GM12878 (cell line): ENCODE data around the gene WASF2. TPM values are rescaled to one million over a fixed set of nuclear protein-coding genes. Genes with fewer than 3 reads are reported as not detected.
A peak's percentile ranks its signal among the peaks of the same experiment; 100 is the strongest.

Source experiments
- ATAC-seq: fragments of 200-7000 bp; cut with Tn5 transposase; 3 replicates; pipeline ENCODE4 v1.9.1; 2020; ENCODE audit warnings: mild to moderate bottlenecking, moderate library complexity
- BruUV-seq: library from RNA; stranded (reverse); fragments of 400-500 nt; replicated peaks from 2 replicates; lab custom pipeline; 2021; lab: Mats Ljungman, UMichigan
- CTCF ChIA-PET: fragments of 300-600 bp; sonication (Branson Sonifier 250); formaldehyde crosslinking; extraction: SDS; loops from one replicate; lab custom pipeline; 2021; ENCODE audit warnings: inconsistent platforms; lab: Yijun Ruan, JAX
- POLR2A ChIA-PET: fragments of 350-600 bp; formaldehyde crosslinking; extraction: SDS; loops from one replicate; lab custom pipeline; 2021; ENCODE audit warnings: inconsistent platforms; lab: Charles Lee
- RAD21 ChIA-PET: fragments of 300-600 bp; sonication (Branson Sonifier 250); formaldehyde crosslinking; loops from one replicate; lab custom pipeline; 2023; ENCODE audit warnings: antibody characterized with exemption; ENCODE audit not compliant: unreplicated experiment; lab: Charles Lee
- SMC1A ChIA-PET: fragments of 300-600 bp; sonication (Branson Sonifier 250); formaldehyde crosslinking; loops from one replicate; lab custom pipeline; 2023; ENCODE audit not compliant: unreplicated experiment, uncharacterized antibody; lab: Charles Lee
- DNase-seq: peaks from one replicate; pipeline ENCODE4 v3.0.0-alpha.2; 2011; ENCODE audit warnings: low read depth, low spot score
- FAIRE-seq: peaks from 3 replicates; lab custom pipeline; 2011; peaks lifted over from hg19 to GRCh38; lab: Jason Lieb, UNC
- H2AFZ ChIP-seq: 2 replicates; pipeline ENCODE4 v1.6.0; 2011; ENCODE audit warnings: low read depth, low read length, control low read depth; ENCODE audit not compliant: control insufficient read depth
- H3K27ac ChIP-seq: 2 replicates; pipeline ENCODE4 v1.5.1; 2011; ENCODE audit warnings: control low read depth; ENCODE audit not compliant: control insufficient read depth, insufficient read depth
- H3K27me3 ChIP-seq, 2 experiments: replicated peaks in 1 of 2; 2 replicates each; pipeline versions ENCODE4 v1.6.0 to v1.6.1; 2011; ENCODE audit warnings: low read length in 1 of 2; ENCODE audit not compliant: control insufficient read depth in 2 of 2, insufficient read depth in 2 of 2
- H3K36me3 ChIP-seq, 2 experiments: 2 replicates each; pipeline ENCODE4 v1.5.1; 2011; ENCODE audit warnings: low read length in 1 of 2; ENCODE audit not compliant: control insufficient read depth in 2 of 2, insufficient read depth in 2 of 2
- H3K4me1 ChIP-seq: 2 replicates; pipeline ENCODE4 v1.6.1; 2011; ENCODE audit warnings: mild to moderate bottlenecking, low read length, moderate library complexity, mixed read lengths; ENCODE audit not compliant: control insufficient read depth, insufficient read depth
- H3K4me2 ChIP-seq: 2 replicates; pipeline ENCODE4 v1.6.0; 2011; ENCODE audit warnings: control low read depth; ENCODE audit not compliant: control insufficient read depth, insufficient read depth
- H3K4me3 ChIP-seq: fragments of 200-600 bp; sonication (generic); 2 replicates; pipeline ENCODE4 v1.5.1; 2016
- H3K79me2 ChIP-seq: 2 replicates; pipeline ENCODE4 v1.6.0; 2011; ENCODE audit warnings: low read length; ENCODE audit not compliant: control insufficient read depth, insufficient read depth
- H3K9ac ChIP-seq: 2 replicates; pipeline ENCODE4 v1.8.0; 2011; ENCODE audit warnings: low read length, control low read depth, mixed read lengths; ENCODE audit not compliant: control insufficient read depth, insufficient read depth
- H3K9me3 ChIP-seq: replicated peaks from 3 replicates; pipeline ENCODE4 v1.5.1; 2011; ENCODE audit warnings: mild to moderate bottlenecking, low read length; ENCODE audit not compliant: control insufficient read depth, insufficient read depth
- H4K20me1 ChIP-seq: 2 replicates; pipeline ENCODE4 v1.6.0; 2011; ENCODE audit not compliant: control insufficient read depth, insufficient read depth
- BACH1 ChIP-seq: fragments of 450-650 bp; IDR thresholded peaks from 2 replicates; pipeline ENCODE4 v1.6.1; 2017; ENCODE audit warnings: mild to moderate bottlenecking, borderline replicate concordance
- GABPA ChIP-seq: IDR thresholded peaks from 2 replicates; pipeline ENCODE4 v1.6.1; 2014; ENCODE audit warnings: antibody characterized with exemption, low read depth, mild to moderate bottlenecking, inconsistent platforms
- JUNB ChIP-seq: IDR thresholded peaks from 2 replicates; pipeline ENCODE4 v1.6.1; 2016; ENCODE audit warnings: antibody characterized with exemption, mild to moderate bottlenecking
- SMARCA5 ChIP-seq: fragments of 450-650 bp; IDR thresholded peaks from 2 replicates; pipeline ENCODE4 v1.6.1; 2017; ENCODE audit warnings: mild to moderate bottlenecking
- ZNF384 ChIP-seq: IDR thresholded peaks from 2 replicates; pipeline ENCODE4 v1.6.1; 2012; ENCODE audit warnings: low read depth, mild to moderate bottlenecking, low read length, improper control_type of control experiment, borderline replicate concordance
- ZNF622 ChIP-seq: fragments of 450-650 bp; IDR thresholded peaks from 2 replicates; pipeline ENCODE4 v1.6.1; 2017; ENCODE audit warnings: mild to moderate bottlenecking, inconsistent platforms
- ZZZ3 ChIP-seq: IDR thresholded peaks from 2 replicates; pipeline ENCODE4 v1.6.1; 2011; ENCODE audit warnings: low read depth; ENCODE audit not compliant: control insufficient read depth, insufficient read length
- WGBS: methylation state at CpG from one replicate; pipeline ENCODE4 v1.1.6; 2016; ENCODE audit warnings: low lambda C conversion rate; ENCODE audit not compliant: insufficient replicate concordance, insufficient coverage; ENCODE audit errors: missing lambda C conversion rate; 5-methylcytosine and 5-hydroxymethylcytosine counted together
- in situ Hi-C: fragments of 300-500 bp; cut with MboI; formaldehyde crosslinking; loops from 9 replicates; pipeline ENCODE4 v1.14.3; 2018; ENCODE audit warnings: mixed read lengths
- intact Hi-C: fragments of 100-400 bp; cut with micrococcal nuclease; formaldehyde crosslinking; loops from one replicate; pipeline ENCODE4 v1.14.2; 2022; ENCODE audit not compliant: unreplicated experiment
- polyA plus RNA-seq, 11 experiments: library from polyadenylated mRNA; depleted of rRNA in 4 of 11; unstranded in 6 of 11; stranded (reverse) in 5 of 11; fragments of >200 nt; fragmentation: Nextera tagmentation in 4 of 11; fragmentation: Illumina TruSeq in 1 of 11; extraction: Ambion mirVana in 4 of 11; extraction: Trizol in 1 of 11; gene quantifications; 1 replicate in 1 of 11; 2 replicates in 10 of 11; pipeline versions ENCODE4 v1.2.1 to v1.2.3, GENCODE V29; 2011 to 2016; ENCODE audit warnings: inconsistent platforms in 2 of 11, missing spikeins in 2 of 11, low read depth in 1 of 11
- total RNA-seq, 4 experiments: library from RNA; depleted of rRNA in 3 of 4; stranded (reverse); fragments of >200 nt in 3 of 4; fragmentation: Illumina TruSeq in 1 of 4; extraction: Trizol in 1 of 4; gene quantifications; 2 replicates each; pipeline versions ENCODE4 v1.2.1 to v1.2.3, GENCODE V29; 2013 to 2021
- TF ChIP-seq, protein P1 (sequence below): fragments of 450-650 bp; IDR thresholded peaks from 2 replicates; pipeline ENCODE4 v1.6.1; 2017; ENCODE audit warnings: mild to moderate bottlenecking
- TF ChIP-seq, protein P2 (sequence below): IDR thresholded peaks from 2 replicates; pipeline ENCODE4 v1.6.1; 2011; ENCODE audit warnings: low read depth, mild to moderate bottlenecking, low read length, moderate library complexity, borderline replicate concordance; ENCODE audit errors: extremely low read depth
- TF ChIP-seq, protein P3 (sequence below): fragments of 450-650 bp; IDR thresholded peaks from 2 replicates; pipeline ENCODE4 v1.6.1; 2016; ENCODE audit warnings: mild to moderate bottlenecking, moderate library complexity, borderline replicate concordance

The WASF2 gene
- total and polyA plus RNA-seq, 10 of the 15 experiments (the other 5 are each of a cell fraction or from before 2014, with no cell fraction given) = 7.0 to 111 (median 37.1) TPM

DNA sequence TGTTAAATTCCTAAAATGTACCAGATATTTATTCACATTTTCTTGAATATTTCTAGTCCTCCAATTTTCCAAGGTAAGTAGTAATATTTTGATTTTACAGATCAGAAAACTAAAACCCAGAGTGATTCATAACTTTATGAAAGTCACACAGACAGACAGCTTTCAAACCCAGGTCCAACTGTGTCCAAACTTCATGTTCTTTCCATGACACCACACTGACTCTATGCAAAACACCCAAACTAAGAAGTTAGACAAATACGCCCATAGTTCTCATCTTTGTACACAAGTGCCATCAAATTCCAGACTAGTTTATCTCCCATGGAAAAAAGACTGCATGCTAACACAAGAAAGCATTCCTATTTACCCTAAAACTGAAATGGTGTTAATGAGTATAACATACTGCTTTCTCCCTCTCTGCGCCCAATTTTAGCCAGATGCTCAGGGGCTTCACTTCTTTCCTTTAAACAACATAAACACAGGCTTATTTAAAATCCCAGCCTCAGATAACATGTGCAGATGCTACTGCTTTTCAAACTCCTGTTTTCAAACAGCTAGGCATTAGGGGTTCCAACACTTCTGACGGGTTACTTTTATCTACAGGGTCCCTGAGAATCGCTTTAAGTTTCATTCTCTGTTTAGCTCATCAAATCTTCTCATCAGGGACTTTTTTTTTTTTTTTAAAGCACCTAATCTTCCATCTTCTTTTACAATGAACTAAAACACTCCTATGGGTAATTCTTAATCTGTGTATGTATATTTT is 44.6 kb downstream of the WASF2 start (continued):
- TF ChIP-seq, protein P1, sequence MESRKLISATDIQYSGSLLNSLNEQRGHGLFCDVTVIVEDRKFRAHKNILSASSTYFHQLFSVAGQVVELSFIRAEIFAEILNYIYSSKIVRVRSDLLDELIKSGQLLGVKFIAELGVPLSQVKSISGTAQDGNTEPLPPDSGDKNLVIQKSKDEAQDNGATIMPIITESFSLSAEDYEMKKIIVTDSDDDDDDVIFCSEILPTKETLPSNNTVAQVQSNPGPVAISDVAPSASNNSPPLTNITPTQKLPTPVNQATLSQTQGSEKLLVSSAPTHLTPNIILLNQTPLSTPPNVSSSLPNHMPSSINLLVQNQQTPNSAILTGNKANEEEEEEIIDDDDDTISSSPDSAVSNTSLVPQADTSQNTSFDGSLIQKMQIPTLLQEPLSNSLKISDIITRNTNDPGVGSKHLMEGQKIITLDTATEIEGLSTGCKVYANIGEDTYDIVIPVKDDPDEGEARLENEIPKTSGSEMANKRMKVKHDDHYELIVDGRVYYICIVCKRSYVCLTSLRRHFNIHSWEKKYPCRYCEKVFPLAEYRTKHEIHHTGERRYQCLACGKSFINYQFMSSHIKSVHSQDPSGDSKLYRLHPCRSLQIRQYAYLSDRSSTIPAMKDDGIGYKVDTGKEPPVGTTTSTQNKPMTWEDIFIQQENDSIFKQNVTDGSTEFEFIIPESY = no peak
- TF ChIP-seq ZNF384 (peak; percentile 94), ZNF622 (no peak), ZZZ3 (no peak), SMARCA5 (no peak; the same call in 1 of the 2 replicates), BACH1 (no peak)
- TF ChIP-seq, protein P2, sequence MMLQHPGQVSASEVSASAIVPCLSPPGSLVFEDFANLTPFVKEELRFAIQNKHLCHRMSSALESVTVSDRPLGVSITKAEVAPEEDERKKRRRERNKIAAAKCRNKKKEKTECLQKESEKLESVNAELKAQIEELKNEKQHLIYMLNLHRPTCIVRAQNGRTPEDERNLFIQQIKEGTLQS = no peak

DNA sequence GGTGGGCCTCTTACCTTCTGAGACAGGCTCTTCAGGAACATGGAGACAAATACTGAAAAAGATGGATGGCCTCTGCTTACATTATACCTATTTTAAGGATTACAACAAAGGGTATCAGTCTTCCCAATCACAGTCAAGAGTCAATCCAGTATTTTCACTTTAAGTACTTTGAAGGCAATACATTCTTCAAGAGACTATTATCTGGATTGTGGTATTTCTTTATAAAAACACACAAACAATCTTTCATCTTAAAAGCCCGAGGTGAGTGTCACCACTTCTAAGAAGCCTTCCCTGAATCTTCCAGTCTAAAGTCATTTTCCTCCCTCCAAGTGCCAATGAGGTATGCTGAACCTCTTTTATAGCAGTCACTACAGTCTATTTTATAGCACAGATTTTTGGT is 45.3 kb downstream of the WASF2 start:
- SMC1A ChIA-PET = interaction anchor here (1.1 to 24.6 kb wide), 11 partner anchors 9 to 81 kb away, joined by 3 to 470 read pairs (median 9); partner anchors contain the start of gene WASF2
- POLR2A ChIA-PET = interaction anchor here (0.5 to 5.7 kb wide), 10 partner anchors 9 to 158 kb away, joined by 3 to 43 read pairs (median 6); partner anchors contain the start of gene WASF2
- Histone ChIP-seq H3K9ac (peak overlapping the region; percentile 49), H3K4me2 (peak overlapping the region; percentile 70), H3K4me3 (no peak overlapping the region), H2AFZ (no peak overlapping the region), H3K9me3 (no peaks in the 10 kb centered on the region), H3K79me2 (peaks cover 71% of the 10 kb centered on the region), H3K27me3 (no peaks in the 10 kb centered on the region), H3K27ac (peak overlapping the region; percentile 85), H3K36me3 (peaks cover 5 to 7% of the 10 kb centered on the region in 2 experiments; a peak in 3 of 4 replicates), H3K4me1 (peaks cover 66% of the 10 kb centered on the region), H4K20me1 (no peaks in the 10 kb centered on the region)
- 0% methylated on average over 1 of the region's 1 CpG for WGBS
- FAIRE-seq (no peak), DNase-seq (no peak), ATAC-seq (no peak)
- CTCF ChIA-PET = interaction anchor here (0.6 to 15.8 kb wide), 5 partner anchors 20 to 1924 kb away, joined by 3 to 240 read pairs (median 6); no protein-coding TSS in a partner anchor
- BruUV-seq = no TSS peak
- RAD21 ChIA-PET = interaction anchor here (1.5 to 5.3 kb wide), 6 partner anchors 9 to 81 kb away, joined by 3 to 47 read pairs (median 30); no protein-coding TSS in a partner anchor
- TF ChIP-seq GABPA (no peak), JUNB (peak; percentile 5; the same call in 1 of the 2 replicates)
- TF ChIP-seq, protein P3, sequence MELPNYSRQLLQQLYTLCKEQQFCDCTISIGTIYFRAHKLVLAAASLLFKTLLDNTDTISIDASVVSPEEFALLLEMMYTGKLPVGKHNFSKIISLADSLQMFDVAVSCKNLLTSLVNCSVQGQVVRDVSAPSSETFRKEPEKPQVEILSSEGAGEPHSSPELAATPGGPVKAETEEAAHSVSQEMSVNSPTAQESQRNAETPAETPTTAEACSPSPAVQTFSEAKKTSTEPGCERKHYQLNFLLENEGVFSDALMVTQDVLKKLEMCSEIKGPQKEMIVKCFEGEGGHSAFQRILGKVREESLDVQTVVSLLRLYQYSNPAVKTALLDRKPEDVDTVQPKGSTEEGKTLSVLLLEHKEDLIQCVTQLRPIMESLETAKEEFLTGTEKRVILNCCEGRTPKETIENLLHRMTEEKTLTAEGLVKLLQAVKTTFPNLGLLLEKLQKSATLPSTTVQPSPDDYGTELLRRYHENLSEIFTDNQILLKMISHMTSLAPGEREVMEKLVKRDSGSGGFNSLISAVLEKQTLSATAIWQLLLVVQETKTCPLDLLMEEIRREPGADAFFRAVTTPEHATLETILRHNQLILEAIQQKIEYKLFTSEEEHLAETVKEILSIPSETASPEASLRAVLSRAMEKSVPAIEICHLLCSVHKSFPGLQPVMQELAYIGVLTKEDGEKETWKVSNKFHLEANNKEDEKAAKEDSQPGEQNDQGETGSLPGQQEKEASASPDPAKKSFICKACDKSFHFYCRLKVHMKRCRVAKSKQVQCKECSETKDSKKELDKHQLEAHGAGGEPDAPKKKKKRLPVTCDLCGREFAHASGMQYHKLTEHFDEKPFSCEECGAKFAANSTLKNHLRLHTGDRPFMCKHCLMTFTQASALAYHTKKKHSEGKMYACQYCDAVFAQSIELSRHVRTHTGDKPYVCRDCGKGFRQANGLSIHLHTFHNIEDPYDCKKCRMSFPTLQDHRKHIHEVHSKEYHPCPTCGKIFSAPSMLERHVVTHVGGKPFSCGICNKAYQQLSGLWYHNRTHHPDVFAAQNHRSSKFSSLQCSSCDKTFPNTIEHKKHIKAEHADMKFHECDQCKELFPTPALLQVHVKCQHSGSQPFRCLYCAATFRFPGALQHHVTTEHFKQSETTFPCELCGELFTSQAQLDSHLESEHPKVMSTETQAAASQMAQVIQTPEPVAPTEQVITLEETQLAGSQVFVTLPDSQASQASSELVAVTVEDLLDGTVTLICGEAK = no peak
- intact Hi-C loops = loop anchor here (1.0 to 5.0 kb wide), 2 partner anchors 26 to 48 kb away; partner anchors contain the start of gene WASF2
- in situ Hi-C loops = no loop called here
